Measurements from ENCODE around the gene SNAPC5.

DNA sequence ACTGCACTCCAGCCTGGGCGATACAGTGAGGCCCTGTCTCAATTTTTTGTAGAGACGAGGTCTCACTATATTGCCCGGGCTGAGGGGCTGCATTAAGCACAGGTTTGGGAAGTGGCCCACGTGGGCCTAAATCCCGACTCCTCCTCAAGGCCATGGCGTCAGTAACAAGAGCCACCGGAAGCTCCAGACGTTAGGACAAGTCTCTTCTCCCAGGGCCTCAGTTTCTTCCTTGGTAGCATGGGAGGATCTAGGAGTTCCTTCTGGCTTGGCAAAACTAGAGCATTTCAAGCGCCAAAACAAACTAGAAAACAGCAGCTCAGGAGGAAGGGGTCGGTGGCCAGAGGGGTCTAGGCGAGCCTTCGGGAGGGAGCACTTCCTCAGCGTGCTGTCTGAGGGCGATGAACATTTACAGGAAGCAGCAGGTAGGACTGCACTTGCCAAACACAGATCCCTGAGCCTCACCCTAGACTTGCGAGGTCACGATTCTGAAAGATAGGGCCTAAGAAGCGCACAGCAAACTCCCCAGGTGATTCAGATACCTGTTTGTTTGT is 536 bp downstream of the SNAPC5 start:
- TF ChIP-seq, protein P1, sequence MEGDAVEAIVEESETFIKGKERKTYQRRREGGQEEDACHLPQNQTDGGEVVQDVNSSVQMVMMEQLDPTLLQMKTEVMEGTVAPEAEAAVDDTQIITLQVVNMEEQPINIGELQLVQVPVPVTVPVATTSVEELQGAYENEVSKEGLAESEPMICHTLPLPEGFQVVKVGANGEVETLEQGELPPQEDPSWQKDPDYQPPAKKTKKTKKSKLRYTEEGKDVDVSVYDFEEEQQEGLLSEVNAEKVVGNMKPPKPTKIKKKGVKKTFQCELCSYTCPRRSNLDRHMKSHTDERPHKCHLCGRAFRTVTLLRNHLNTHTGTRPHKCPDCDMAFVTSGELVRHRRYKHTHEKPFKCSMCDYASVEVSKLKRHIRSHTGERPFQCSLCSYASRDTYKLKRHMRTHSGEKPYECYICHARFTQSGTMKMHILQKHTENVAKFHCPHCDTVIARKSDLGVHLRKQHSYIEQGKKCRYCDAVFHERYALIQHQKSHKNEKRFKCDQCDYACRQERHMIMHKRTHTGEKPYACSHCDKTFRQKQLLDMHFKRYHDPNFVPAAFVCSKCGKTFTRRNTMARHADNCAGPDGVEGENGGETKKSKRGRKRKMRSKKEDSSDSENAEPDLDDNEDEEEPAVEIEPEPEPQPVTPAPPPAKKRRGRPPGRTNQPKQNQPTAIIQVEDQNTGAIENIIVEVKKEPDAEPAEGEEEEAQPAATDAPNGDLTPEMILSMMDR (IDR thresholded peaks at IDR 0.05; ENCODE audit: insufficient read depth, low read length, poor library complexity, severe bottlenecking): no peak
- no peak for TF ChIP-seq EZH2phosphoT487 (conservative IDR thresholded peaks at IDR 0.05; ENCODE audit: low read length)

Data from SU-DHL-6 (cell line).